Thoracic aorta (tissue), 2 donors: Measurements from ENCODE around the gene KAZN. TPM values are rescaled to one million over a fixed set of nuclear protein-coding genes. Genes with fewer than 3 reads are reported as not detected.

ENCODE experiments used
- ATAC-seq: fragments of 150-250 bp; one replicate; pipeline ENCODE4 v1.8.0; 2017; ENCODE audit warnings: low read depth; ENCODE audit not compliant: insufficient number of reproducible peaks, low FRiP score
- DNase-seq: peaks from one replicate; pipeline ENCODE4 v3.0.0-alpha.2; 2020; ENCODE audit warnings: low spot score
- H3K27ac ChIP-seq, 2 donors: fragments of 200-600 bp; sonication (generic); 1 replicate in 1 of 2; 2 replicates in 1 of 2; pipeline ENCODE4 v1.5.1; 2016; ENCODE audit warnings: mild to moderate bottlenecking in 2 of 2, moderate library complexity in 2 of 2
- H3K27me3 ChIP-seq: fragments of 200-600 bp; sonication (generic); replicated peaks from 2 replicates; pipeline ENCODE4 v1.6.0; 2016; ENCODE audit warnings: mild to moderate bottlenecking; ENCODE audit not compliant: insufficient read depth
- H3K36me3 ChIP-seq: fragments of 200-600 bp; sonication (generic); one replicate; pipeline ENCODE4 v1.5.1; 2016
- H3K4me1 ChIP-seq, 2 donors: fragments of 200-600 bp; sonication (generic); 1 replicate in 1 of 2; 2 replicates in 1 of 2; pipeline versions ENCODE4 v1.5.1 to v1.6.0; 2016; ENCODE audit warnings: low read depth in 2 of 2, mild to moderate bottlenecking in 1 of 2; ENCODE audit not compliant: control insufficient read depth in 1 of 2
- H3K4me3 ChIP-seq: fragments of 200-600 bp; sonication (generic); 2 replicates; pipeline ENCODE4 v1.5.1; 2016; ENCODE audit warnings: mild to moderate bottlenecking
- H3K9me3 ChIP-seq: fragments of 200-600 bp; sonication (generic); 2 replicates; pipeline ENCODE4 v1.5.1; 2016
- total RNA-seq, 2 donors: library from RNA; depleted of rRNA; stranded (reverse); fragments of >200 nt; gene quantifications; one replicate each; pipeline versions ENCODE4 v1.1.0 to v1.2.3, GENCODE V29; 2016
- TF ChIP-seq, protein P1 (sequence below): fragments of 200-600 bp; sonication (generic); IDR thresholded peaks from one replicate; pipeline ENCODE4 v1.5.1; 2019; ENCODE audit warnings: antibody characterized with exemption

KAZN gene
- total RNA-seq, 2 donors from 2014 or later = 17.4 to 30.3 TPM

DNA sequence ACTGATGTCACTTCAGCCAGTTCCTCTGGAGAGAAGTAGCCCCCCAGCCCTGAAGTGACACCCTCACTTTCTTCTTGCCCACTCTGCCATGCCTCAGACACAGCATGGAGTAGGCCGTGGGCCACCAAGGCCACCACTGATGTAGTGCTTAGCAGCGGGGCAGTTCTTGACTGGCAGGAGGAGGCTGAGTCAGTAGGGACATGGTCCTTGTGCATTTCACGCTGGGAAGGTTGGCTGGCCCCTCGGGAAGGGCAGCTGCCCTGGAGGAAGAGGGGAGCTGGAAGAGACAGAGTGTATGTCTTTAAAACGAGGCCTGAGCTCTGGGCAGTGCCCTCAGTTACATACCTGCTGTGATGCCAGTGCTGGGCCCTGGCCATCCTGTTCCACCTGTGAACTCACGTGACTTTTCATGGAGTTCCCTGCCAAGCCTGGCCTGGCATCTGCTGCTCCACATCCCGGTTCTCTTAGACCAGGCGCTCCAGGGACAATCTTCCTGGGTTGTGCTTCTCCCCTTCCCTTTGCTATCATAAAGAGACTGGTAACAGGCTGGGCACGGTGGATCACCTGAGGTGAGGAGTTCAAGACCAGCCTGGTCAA is 396.5 kb downstream of the KAZN start:
- H3K27me3 ChIP-seq = no peaks in the 10 kb centered on the region
- no peak overlapping the region for H3K27ac ChIP-seq
- H3K36me3 ChIP-seq = no peaks in the 10 kb centered on the region
- ATAC-seq (no peak), DNase-seq (no peak)
- TF ChIP-seq, protein P1, sequence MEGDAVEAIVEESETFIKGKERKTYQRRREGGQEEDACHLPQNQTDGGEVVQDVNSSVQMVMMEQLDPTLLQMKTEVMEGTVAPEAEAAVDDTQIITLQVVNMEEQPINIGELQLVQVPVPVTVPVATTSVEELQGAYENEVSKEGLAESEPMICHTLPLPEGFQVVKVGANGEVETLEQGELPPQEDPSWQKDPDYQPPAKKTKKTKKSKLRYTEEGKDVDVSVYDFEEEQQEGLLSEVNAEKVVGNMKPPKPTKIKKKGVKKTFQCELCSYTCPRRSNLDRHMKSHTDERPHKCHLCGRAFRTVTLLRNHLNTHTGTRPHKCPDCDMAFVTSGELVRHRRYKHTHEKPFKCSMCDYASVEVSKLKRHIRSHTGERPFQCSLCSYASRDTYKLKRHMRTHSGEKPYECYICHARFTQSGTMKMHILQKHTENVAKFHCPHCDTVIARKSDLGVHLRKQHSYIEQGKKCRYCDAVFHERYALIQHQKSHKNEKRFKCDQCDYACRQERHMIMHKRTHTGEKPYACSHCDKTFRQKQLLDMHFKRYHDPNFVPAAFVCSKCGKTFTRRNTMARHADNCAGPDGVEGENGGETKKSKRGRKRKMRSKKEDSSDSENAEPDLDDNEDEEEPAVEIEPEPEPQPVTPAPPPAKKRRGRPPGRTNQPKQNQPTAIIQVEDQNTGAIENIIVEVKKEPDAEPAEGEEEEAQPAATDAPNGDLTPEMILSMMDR = no peak
- H3K4me1 ChIP-seq = peaks cover 0 to 12% of the 10 kb centered on the region in 2 donors
- no peaks in the 10 kb centered on the region for H3K9me3 ChIP-seq
- no peak overlapping the region for H3K4me3 ChIP-seq

DNA sequence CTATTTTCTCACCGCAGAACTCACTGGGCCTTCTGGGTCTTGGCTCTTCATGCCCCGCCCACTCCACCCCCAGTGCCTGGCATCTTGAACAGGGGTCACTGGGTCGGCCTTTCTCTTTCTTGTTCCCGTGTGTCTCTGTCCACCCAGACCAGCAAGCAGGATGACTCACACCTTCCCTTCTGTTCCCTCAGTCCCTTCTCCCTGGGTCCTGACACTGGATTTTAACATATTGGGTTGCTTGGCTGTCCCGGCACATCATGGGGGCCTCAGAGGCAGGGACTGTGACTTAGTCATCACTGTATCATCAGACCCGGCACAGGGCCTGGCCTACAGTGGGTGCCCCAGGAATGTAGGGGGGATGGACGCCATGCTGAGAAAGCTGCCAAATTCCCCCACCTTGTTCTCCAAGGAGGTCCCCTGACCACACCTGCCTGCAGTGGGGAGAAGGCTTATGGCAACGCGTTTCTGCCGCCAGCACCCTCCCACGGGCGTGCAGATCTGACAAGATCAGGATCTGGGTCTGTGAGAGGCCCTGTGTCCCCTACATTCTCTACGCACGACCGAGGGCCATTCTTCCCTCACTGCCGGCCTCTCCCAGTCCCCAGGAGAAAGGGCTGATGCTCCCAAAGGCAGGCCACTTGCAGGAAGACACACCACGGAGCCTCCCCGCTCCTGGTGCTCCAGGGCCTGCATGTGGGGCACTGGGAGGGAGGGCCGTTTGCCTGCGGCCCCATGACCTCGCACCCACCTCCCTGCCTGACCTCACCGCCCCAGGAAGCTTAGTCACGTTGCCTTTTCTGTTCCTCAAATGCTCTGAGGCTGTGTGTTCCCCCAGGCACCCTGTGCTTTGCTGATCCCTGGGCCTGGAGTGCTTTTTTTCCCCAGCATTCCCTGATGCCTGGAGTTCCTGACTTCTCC is 397.9 kb downstream of the KAZN start:
- Histone ChIP-seq H3K4me3 (no peak overlapping the region), H3K4me1 (peaks cover 0 to 12% of the 10 kb centered on the region in 2 donors), H3K36me3 (no peaks in the 10 kb centered on the region), H3K27ac (no peak overlapping the region), H3K9me3 (no peaks in the 10 kb centered on the region), H3K27me3 (no peaks in the 10 kb centered on the region)
- TF ChIP-seq, protein P1 = no peak
- ATAC-seq (no peak), DNase-seq (no peak)

DNA sequence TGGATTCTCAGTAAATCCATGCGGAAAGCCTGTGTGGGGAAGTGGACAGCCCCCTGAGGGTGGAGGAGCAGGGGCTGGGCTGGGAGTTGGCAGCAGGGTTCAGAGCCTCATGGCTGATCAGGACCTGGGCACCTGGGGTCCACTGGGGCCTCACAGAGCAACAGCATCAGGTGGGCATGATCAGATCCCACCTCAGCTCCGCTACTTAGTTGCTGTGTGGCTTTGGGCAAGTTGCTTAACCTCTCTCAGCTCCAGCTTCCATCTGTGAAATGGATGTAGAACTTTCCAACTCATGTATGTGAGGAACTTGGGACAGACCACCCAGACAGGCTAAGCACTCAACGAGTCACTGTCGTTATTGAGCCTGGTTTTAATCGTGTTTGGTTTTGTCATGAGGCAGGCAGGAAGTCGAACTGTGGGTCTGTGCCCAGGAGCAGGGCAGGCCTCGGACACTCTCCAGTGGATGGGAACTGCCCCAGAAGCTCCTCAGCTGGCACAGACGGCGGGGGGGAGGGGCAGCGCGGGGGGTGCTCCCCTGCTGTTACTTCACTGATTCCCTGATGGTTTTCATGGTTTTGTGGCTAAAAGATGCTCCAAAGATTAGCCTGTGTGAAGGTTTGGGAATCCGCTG is 399.3 kb downstream of the KAZN start:
- no peak for DNase-seq
- Histone ChIP-seq H3K27me3 (no peaks in the 10 kb centered on the region), H3K27ac (no peak overlapping the region), H3K36me3 (no peaks in the 10 kb centered on the region), H3K4me3 (no peak overlapping the region), H3K4me1 (peaks cover 0 to 12% of the 10 kb centered on the region in 2 donors), H3K9me3 (no peaks in the 10 kb centered on the region)
- no peak for ATAC-seq
- TF ChIP-seq, protein P1 = no peak

- H3K9me3 ChIP-seq = no peaks in the 10 kb centered on the region
- DNase-seq (no peak), ATAC-seq (no peak)
- no peaks in the 10 kb centered on the region for H3K36me3 ChIP-seq
- peaks cover 0 to 12% of the 10 kb centered on the region in 2 donors for H3K4me1 ChIP-seq
- no peak overlapping the region for H3K4me3 ChIP-seq
- no peaks in the 10 kb centered on the region for H3K27me3 ChIP-seq
- no peak overlapping the region for H3K27ac ChIP-seq
- TF ChIP-seq, protein P1 = no peak
Observed at GRCh38 chr1:14999441-14999840, 401.0 kb downstream of the KAZN start.

DNA sequence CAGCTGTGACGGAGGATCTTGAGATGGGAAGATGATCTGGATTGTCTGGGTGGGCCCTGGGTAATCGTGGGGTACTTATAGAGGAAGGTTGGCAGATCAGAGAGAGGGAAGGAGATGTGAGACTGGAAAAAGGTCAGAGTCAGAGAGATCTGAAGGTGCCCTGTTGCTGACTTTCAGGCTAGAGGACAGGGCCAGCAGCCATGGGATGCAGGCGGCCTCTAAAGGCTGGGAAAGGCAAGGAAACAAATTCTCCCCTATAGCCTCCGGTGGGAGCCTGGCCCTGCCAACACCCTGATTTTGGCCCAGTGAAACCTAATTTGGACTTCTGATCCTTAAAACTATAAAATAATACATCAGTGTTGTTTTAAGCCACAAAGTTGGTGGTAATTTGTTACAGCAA is 401.5 kb downstream of the KAZN start:
- no peak for DNase-seq
- Histone ChIP-seq H3K27me3 (no peaks in the 10 kb centered on the region), H3K36me3 (no peaks in the 10 kb centered on the region), H3K27ac (no peak overlapping the region), H3K4me1 (peaks cover 0 to 9% of the 10 kb centered on the region in 2 donors), H3K9me3 (no peaks in the 10 kb centered on the region), H3K4me3 (no peak overlapping the region)
- TF ChIP-seq, protein P1 = no peak
- no peak for ATAC-seq
